Neural progenitor cell (in vitro differentiated cells): ENCODE measurements around the gene CRHR2. TPM values are rescaled to one million over a fixed set of nuclear protein-coding genes. Genes with fewer than 3 reads are reported as not detected.

Source experiments
- DNase-seq: peaks from one replicate; pipeline ENCODE4 v3.0.0-alpha.2; 2016; ENCODE audit warnings: low spot score
- H2AFZ ChIP-seq: fragments of 200-600 bp; sonication (generic); replicated peaks from 2 replicates; pipeline ENCODE4 v1.6.1; 2016; ENCODE audit warnings: antibody characterized with exemption
- H3F3A ChIP-seq: fragments of 200-600 bp; sonication (generic); 2 replicates; pipeline ENCODE4 v1.6.1; 2016; ENCODE audit warnings: antibody characterized with exemption, low read depth
- H3K27ac ChIP-seq: fragments of 200-600 bp; sonication (generic); 2 replicates; pipeline ENCODE4 v1.5.1; 2016; ENCODE audit warnings: mild to moderate bottlenecking
- H3K27me3 ChIP-seq: fragments of 200-600 bp; sonication (generic); 2 replicates; pipeline ENCODE4 v1.6.1; 2016; ENCODE audit warnings: mild to moderate bottlenecking, moderate library complexity
- H3K36me3 ChIP-seq: fragments of 200-600 bp; sonication (generic); 2 replicates; pipeline ENCODE4 v1.5.1; 2016
- H3K4me1 ChIP-seq: fragments of 200-600 bp; sonication (generic); 2 replicates; pipeline ENCODE4 v1.6.1; 2016; ENCODE audit warnings: mixed run types
- H3K4me2 ChIP-seq: fragments of 200-600 bp; sonication (generic); 2 replicates; pipeline ENCODE4 v1.6.1; 2016
- H3K4me3 ChIP-seq: fragments of 200-600 bp; sonication (generic); 2 replicates; pipeline ENCODE4 v1.5.1; 2016
- H3K79me2 ChIP-seq: fragments of 200-600 bp; sonication (generic); 2 replicates; pipeline ENCODE4 v1.6.1; 2016; ENCODE audit warnings: low read depth
- H3K9ac ChIP-seq: fragments of 200-600 bp; sonication (generic); 2 replicates; pipeline ENCODE4 v1.6.1; 2016
- H3K9me3 ChIP-seq: fragments of 200-600 bp; sonication (generic); 2 replicates; pipeline ENCODE4 v1.5.1; 2016; ENCODE audit warnings: low read depth
- H4K20me1 ChIP-seq: fragments of 200-600 bp; sonication (generic); 2 replicates; pipeline ENCODE4 v1.6.1; 2016; ENCODE audit warnings: low read depth
- H3K27ac Mint-ChIP-seq: 3 replicates; pipeline ENCODE4 v1.8.0; 2021; ENCODE audit warnings: mixed read lengths
- H3K27me3 Mint-ChIP-seq: 2 replicates; pipeline ENCODE4 v1.8.0; 2022; ENCODE audit warnings: low read depth, mild to moderate bottlenecking, inconsistent platforms, moderate library complexity, mixed read lengths; ENCODE audit not compliant: insufficient read depth
- H3K36me3 Mint-ChIP-seq: 3 replicates; pipeline ENCODE4 v1.8.0; 2021; ENCODE audit warnings: mixed read lengths
- H3K4me1 Mint-ChIP-seq: 3 replicates; pipeline ENCODE4 v1.8.0; 2021; ENCODE audit warnings: mixed read lengths
- H3K4me3 Mint-ChIP-seq: 3 replicates; pipeline ENCODE4 v1.8.0; 2021; ENCODE audit warnings: mild to moderate bottlenecking, moderate library complexity, mixed read lengths
- H3K9me3 Mint-ChIP-seq: 3 replicates; pipeline ENCODE4 v1.8.0; 2020; ENCODE audit warnings: mixed read lengths
- EZH2 ChIP-seq: fragments of 200-600 bp; sonication (generic); IDR thresholded peaks from 2 replicates; pipeline ENCODE4 v1.6.1; 2017; ENCODE audit warnings: antibody characterized with exemption, mild to moderate bottlenecking, moderate library complexity
- EZH2phosphoT487 ChIP-seq: fragments of 200-600 bp; sonication (generic); IDR thresholded peaks from 2 replicates; pipeline ENCODE4 v1.6.1; 2017; ENCODE audit warnings: antibody characterized with exemption
- total RNA-seq: library from RNA; depleted of rRNA; stranded (reverse); fragments of >200 nt; gene quantifications from 2 replicates; pipeline ENCODE4 v1.2.3, GENCODE V29; 2015; ENCODE audit warnings: low replicate concordance
- TF ChIP-seq, protein P1 (sequence below): fragments of 200-600 bp; sonication (generic); IDR thresholded peaks from 2 replicates; pipeline ENCODE4 v1.5.1; 2017; ENCODE audit warnings: antibody characterized with exemption, mild to moderate bottlenecking

Gene CRHR2
- total RNA-seq, 1 donor from 2014 or later: not detected

DNA sequence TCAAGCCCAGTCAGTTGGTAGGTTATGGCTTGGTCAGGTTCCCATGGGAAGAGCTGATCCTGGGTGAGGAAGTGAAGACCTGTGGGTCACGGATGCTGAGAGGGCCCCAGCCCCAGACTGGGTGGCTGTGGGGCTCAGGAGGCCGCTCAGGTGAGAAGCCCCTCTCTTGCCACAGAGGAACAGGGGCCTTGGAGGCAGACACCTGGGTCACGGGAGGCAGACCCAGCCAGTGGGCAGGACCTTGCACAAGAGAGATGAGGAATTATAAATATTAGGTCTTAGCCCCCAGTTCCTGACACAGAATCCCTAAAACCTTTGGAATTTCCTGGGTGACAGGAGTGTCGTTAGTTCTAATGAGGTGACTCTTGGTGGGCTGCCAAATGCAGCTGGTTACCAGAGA, 10.6 kb upstream of the CRHR2 start:
- H3K27ac Mint-ChIP-seq: no peak overlapping the region
- Histone ChIP-seq H3F3A (no peaks in the 10 kb centered on the region), H3K9ac (no peak overlapping the region), H3K27me3 (no peaks in the 10 kb centered on the region), H4K20me1 (peaks cover 10% of the 10 kb centered on the region), H3K4me3 (no peak overlapping the region), H3K9me3 (no peaks in the 10 kb centered on the region), H3K4me2 (no peak overlapping the region), H3K4me1 (no peaks in the 10 kb centered on the region), H3K79me2 (no peaks in the 10 kb centered on the region), H3K27ac (no peak overlapping the region), H2AFZ (no peak overlapping the region), H3K36me3 (no peaks in the 10 kb centered on the region)
- no peak for DNase-seq
- H3K27me3 Mint-ChIP-seq: no peaks in the 10 kb centered on the region
- peaks cover 10% of the 10 kb centered on the region for H3K4me1 Mint-ChIP-seq
- TF ChIP-seq, protein P1, sequence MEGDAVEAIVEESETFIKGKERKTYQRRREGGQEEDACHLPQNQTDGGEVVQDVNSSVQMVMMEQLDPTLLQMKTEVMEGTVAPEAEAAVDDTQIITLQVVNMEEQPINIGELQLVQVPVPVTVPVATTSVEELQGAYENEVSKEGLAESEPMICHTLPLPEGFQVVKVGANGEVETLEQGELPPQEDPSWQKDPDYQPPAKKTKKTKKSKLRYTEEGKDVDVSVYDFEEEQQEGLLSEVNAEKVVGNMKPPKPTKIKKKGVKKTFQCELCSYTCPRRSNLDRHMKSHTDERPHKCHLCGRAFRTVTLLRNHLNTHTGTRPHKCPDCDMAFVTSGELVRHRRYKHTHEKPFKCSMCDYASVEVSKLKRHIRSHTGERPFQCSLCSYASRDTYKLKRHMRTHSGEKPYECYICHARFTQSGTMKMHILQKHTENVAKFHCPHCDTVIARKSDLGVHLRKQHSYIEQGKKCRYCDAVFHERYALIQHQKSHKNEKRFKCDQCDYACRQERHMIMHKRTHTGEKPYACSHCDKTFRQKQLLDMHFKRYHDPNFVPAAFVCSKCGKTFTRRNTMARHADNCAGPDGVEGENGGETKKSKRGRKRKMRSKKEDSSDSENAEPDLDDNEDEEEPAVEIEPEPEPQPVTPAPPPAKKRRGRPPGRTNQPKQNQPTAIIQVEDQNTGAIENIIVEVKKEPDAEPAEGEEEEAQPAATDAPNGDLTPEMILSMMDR: no peak
- TF ChIP-seq EZH2phosphoT487 (no peak), EZH2 (no peak)
- no peak overlapping the region for H3K4me3 Mint-ChIP-seq
- H3K9me3 Mint-ChIP-seq: no peaks in the 10 kb centered on the region
- H3K36me3 Mint-ChIP-seq: no peaks in the 10 kb centered on the region

DNA sequence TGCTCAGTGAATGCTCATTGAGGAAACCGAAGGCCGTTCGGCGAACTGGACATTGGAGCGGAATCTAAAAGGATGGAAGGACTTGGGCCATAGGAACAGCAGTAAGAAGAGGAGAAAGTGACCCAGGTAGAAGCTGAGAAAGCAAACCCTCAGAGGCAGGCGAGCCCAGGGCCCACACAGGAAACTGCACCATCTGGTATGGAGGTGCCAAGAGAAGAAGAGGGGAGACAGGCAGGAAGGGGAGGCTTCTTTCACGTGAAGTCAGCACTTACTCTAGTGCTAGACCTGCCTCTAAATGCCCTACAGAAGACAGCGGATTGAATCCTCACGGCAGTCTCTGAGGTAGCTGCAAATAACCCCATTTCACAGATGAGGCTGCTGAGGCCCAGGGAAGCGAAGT, 10.2 kb upstream of the CRHR2 start:
- no peak overlapping the region for H3K27ac Mint-ChIP-seq

DNA sequence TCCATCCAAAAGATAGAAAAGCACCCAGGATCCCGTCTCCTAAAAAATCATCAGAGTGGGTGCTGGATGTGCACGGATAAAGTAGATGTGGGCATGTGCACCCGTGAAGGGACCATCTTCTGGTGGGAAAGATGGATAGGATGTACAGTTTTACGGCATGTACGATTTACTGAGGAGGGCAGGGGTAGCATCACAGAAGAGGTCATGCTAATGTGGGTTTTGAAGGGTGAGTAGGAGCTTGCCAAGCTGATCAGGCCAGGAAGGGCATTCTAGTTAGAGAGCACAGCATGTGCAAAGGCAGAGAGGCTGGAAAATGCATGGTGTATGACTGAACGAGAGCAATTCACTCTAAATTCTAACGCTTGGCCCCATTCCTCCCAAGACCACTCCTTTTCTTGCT, 7.8 kb upstream of the CRHR2 start:
- Histone ChIP-seq H3K79me2 (no peaks in the 10 kb centered on the region), H3F3A (no peaks in the 10 kb centered on the region), H3K9me3 (no peaks in the 10 kb centered on the region), H3K27ac (no peak overlapping the region), H3K4me3 (no peak overlapping the region), H3K36me3 (no peaks in the 10 kb centered on the region), H3K4me1 (no peaks in the 10 kb centered on the region), H3K9ac (no peak overlapping the region), H3K4me2 (no peak overlapping the region), H4K20me1 (peaks cover 15% of the 10 kb centered on the region), H2AFZ (no peak overlapping the region), H3K27me3 (no peaks in the 10 kb centered on the region)
- Mint-ChIP-seq H3K36me3 (no peaks in the 10 kb centered on the region), H3K4me3 (no peak overlapping the region), H3K27me3 (no peaks in the 10 kb centered on the region), H3K27ac (peak overlapping the region; percentile 16), H3K9me3 (no peaks in the 10 kb centered on the region), H3K4me1 (peaks cover 13% of the 10 kb centered on the region)
- DNase-seq: no peak
- TF ChIP-seq EZH2phosphoT487: no peak
- TF ChIP-seq EZH2: no peak
- TF ChIP-seq, protein P1: no peak

More for the DNA sequence above, 10.2 kb upstream of the CRHR2 start:
- Histone ChIP-seq H3K9ac (no peak overlapping the region), H4K20me1 (peaks cover 10% of the 10 kb centered on the region), H3K79me2 (no peaks in the 10 kb centered on the region), H3K4me1 (no peaks in the 10 kb centered on the region), H3K4me2 (no peak overlapping the region), H3K36me3 (no peaks in the 10 kb centered on the region), H3F3A (no peaks in the 10 kb centered on the region), H3K4me3 (no peak overlapping the region), H2AFZ (no peak overlapping the region), H3K27me3 (no peaks in the 10 kb centered on the region), H3K9me3 (no peaks in the 10 kb centered on the region), H3K27ac (no peak overlapping the region)
- no peaks in the 10 kb centered on the region for H3K27me3 Mint-ChIP-seq
- H3K9me3 Mint-ChIP-seq: no peaks in the 10 kb centered on the region
- TF ChIP-seq EZH2 (no peak), EZH2phosphoT487 (no peak)
- TF ChIP-seq, protein P1: no peak
- H3K4me1 Mint-ChIP-seq: peaks cover 12% of the 10 kb centered on the region
- H3K4me3 Mint-ChIP-seq: no peak overlapping the region
- DNase-seq: no peak
- H3K36me3 Mint-ChIP-seq: no peaks in the 10 kb centered on the region
